HG03045 (cell line): ENCODE results near the gene RBMX.

Experiments
- ATAC-seq: cut with Tn5 transposase; IDR thresholded peaks from one replicate; pipeline ENCODE4 v1.9.1; 2021; ENCODE audit warnings: mild to moderate bottlenecking, moderate library complexity; ENCODE audit not compliant: unreplicated experiment

The RBMX gene

DNA sequence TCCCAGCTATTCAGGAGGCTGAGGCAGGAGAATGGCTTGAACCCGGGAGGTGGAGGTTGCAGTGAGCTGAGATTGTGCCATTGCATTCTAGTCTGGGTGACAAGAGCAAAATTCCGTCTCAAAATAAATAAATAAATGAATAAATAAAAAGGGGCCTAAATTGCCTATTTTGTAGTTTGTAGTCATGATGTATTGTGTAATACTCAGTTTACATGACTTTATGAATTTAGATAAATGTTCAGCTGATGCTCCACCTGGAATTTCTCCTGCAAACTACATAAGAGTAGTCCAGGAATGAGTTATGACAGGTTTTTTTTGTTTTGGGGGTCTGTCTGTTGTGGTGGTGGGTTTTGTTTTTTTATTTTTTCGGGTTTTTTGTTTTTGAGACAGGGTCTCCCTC lies 31.1 kb downstream of the RBMX start:
- ATAC-seq, result no peak

DNA sequence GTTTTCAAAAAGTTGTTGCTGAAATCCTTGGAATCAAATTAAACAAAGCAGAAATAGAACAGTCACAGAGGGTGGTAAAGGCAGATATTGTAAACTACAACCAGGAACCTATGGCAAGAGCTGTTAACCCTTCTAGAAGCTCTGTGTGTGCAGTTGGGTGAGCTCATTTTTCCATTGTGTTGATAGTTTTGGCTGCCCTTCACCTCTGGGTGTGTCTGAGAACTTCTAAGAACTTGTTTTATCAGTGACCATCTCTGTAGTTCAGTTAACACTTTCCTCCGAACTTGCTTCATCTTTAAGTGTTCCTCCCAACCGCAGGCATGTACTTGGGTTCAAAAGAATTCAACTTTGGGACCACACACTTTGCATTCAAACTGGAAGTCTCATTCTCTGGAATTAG lies 32.7 kb downstream of the RBMX start:
- no peak for ATAC-seq

DNA sequence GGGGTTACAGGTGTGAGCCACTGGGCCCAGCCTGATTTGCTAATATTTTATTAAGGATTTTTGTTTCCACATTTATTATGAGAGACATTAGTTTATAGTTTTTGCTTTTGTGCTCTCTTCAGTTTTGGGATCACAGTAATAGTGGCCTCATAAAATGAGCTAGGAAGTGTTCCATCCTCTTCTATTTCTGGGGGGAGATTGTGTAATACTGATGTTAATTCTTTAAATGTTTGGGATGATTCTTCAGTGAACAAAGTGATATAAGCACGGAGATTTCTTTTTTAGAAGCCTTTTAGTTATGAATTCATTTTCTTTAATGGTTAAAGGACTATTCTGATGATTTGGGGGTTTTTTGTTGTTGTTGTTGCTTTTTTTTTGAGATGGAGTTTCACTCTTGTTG lies 41.3 kb downstream of the RBMX start:
- ATAC-seq, result no peak

DNA sequence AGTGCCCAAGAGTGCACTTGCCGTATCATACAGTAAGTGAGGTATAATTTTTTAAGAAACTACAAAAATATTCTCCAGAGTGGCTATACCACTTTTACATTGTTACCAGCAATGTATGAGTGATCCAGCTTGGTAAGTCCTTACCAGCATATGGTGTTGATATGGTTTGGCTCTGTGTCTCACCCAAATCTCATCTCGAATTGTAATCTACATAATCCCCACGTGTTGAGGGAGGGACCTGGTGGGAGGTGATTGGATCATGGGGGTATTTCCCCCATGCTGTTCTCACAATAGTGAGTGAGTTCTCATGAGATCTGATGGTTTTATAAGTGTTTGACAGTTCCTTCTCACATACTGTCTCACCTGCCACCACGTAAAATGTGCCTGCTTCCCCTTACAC lies 44.8 kb downstream of the RBMX start:
- no peak for ATAC-seq

DNA sequence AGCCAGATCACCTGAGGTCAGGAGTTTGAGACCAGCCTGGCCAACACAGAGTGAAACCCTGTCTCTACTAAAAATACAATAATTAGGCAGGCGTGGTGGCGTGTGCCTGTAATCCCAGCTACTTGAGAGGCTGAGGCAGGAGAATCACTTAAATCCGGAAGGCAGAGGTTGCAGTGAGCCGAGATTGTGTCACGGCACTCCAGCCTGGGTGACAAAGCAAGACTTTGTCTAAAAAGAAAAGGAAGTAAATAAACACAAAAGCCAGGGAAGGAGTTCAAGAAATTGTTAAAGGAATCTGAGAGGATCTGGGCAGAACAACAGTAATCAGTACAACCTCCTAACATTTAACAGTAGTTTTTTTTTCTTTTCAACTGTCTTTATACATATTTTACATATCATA lies 51.1 kb downstream of the RBMX start:
- ATAC-seq, result no peak

DNA sequence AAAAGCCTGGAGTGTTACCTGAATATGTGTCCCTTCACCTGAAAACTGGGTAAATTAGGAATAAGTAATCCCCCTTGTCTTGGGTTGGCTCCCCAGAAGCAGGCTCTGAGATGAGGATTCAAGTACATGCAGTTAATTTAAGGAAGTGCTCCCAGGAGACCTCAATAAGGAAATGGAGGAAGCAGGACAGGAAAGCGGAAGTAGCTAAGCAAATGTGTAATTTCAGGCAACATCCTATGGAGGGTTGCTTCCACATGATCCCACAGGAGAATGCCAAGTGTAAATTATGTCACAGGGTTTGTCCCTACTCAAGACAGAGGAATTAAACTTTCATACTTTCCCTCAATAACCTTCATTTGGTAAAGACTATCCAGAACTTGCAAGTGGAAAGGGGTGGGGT lies 51.7 kb downstream of the RBMX start:
- no peak for ATAC-seq

DNA sequence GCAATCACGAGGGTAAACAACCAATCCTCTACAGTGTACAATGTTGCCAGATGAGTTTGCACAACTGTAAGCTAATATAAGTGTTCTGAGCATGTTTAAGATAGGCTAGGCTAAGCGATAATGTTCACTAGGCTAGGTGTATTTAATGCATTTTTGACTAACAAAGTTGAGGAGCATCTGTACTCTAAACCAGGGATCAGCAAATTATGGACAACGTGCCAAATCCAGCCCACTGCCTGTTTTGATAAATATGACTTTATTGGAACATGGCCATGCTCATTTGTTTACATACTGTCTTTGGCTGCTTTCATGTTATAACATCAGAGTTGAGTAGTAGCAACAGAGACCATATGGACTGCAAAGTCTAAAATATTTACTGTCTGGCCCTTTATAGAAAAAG lies 53.5 kb downstream of the RBMX start:
- no peak for ATAC-seq

DNA sequence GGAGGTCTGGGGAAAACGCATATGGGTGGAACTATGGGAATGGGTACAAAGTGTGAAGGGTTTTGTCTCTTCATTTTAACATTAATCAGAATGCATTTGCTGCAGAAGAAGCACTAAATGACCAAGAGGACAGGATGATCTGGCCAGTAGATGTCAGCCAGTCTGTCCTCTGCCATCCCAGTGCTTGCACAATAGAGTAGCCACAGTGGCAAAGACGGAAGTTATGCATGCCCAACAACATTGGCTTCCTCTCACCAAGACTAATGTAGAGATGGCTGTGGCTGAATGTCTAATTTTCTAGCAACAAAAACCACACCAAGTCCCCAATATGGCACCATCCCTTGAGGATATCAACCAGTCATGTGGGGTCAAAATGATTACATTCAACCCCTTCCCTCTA lies 54.8 kb downstream of the RBMX start:
- no peak for ATAC-seq
